Measurements from ENCODE around the gene C2orf68.

The C2orf68 gene

GRCh38 chr2:85590950-85591349 is 20.9 kb downstream of the C2orf68 start:
- no peak overlapping the region for H3K4me3 ChIP-seq (ENCODE audit: low read depth, low read length)
- no peak for TF ChIP-seq CTCF (IDR thresholded peaks at IDR 0.05; ENCODE audit: low read depth, low read length)

- TF ChIP-seq CTCF (IDR thresholded peaks at IDR 0.05; ENCODE audit: low read depth, low read length), result no peak
- no peak overlapping the region for H3K4me3 ChIP-seq (ENCODE audit: low read depth, low read length)
Measured at GRCh38 chr2:85589982-85590791, 21.7 kb downstream of the C2orf68 start.

- no peak overlapping the region for H3K4me3 ChIP-seq (ENCODE audit: low read depth, low read length)
- no peak for TF ChIP-seq CTCF (IDR thresholded peaks at IDR 0.05; ENCODE audit: low read depth, low read length)
Measured at GRCh38 chr2:85589181-85589580, 22.7 kb downstream of the C2orf68 start.

GRCh38 chr2:85588645-85589044 is 23.2 kb downstream of the C2orf68 start:
- no peak for TF ChIP-seq CTCF (IDR thresholded peaks at IDR 0.05; ENCODE audit: low read depth, low read length)
- no peak overlapping the region for H3K4me3 ChIP-seq (ENCODE audit: low read depth, low read length)

- no peak for TF ChIP-seq CTCF (IDR thresholded peaks at IDR 0.05; ENCODE audit: low read depth, low read length)
- no peak overlapping the region for H3K4me3 ChIP-seq (ENCODE audit: low read depth, low read length)
Measured at GRCh38 chr2:85588236-85588635, 23.6 kb downstream of the C2orf68 start.

GRCh38 chr2:85585781-85586105 is 26.1 kb downstream of the C2orf68 start:
- H3K4me3 ChIP-seq (ENCODE audit: low read depth, low read length), result no peak overlapping the region

More at GRCh38 chr2:85585781-85586105, 26.1 kb downstream of the C2orf68 start:
- no peak for TF ChIP-seq CTCF (IDR thresholded peaks at IDR 0.05; ENCODE audit: low read depth, low read length)
